ENCODE results near the gene CDO1. TPM values are rescaled to one million over a fixed set of nuclear protein-coding genes. Genes with fewer than 3 reads are reported as not detected.

Gene CDO1
- total and polyA plus RNA-seq, 2 experiments from 2014 or later, result 24.5 to 29.2 TPM

- Histone ChIP-seq H3K79me2 (replicated peaks; ENCODE audit: insufficient read depth) (peaks cover 9% of the 10 kb centered on the region; the same call in 1 of the 2 replicates), H3K4me3 (no peak overlapping the region), H3F3A (replicated peaks; ENCODE audit: low read depth) (no peaks in the 10 kb centered on the region), H3K4me1 (ENCODE audit: insufficient read depth) (peaks cover 14% of the 10 kb centered on the region), H3K27ac (ENCODE audit: low read depth) (no peak overlapping the region), H4K20me1 (replicated peaks; ENCODE audit: insufficient read depth) (0 out of 2 replicates have a peak, but pooled peaks cover 3% of the 10 kb centered on the region), H3K27me3 (ENCODE audit: insufficient read depth) (peaks cover 24% of the 10 kb centered on the region), H3K36me3 (ENCODE audit: insufficient read depth) (no peaks in the 10 kb centered on the region), H3K9me2 (ENCODE audit: insufficient read depth) (peaks cover 5% of the 10 kb centered on the region; the same call in 1 of the 2 replicates), H2AFZ (peak overlapping the region; percentile 95), H3K4me2 (no peak overlapping the region)
- TF ChIP-seq, protein P1, sequence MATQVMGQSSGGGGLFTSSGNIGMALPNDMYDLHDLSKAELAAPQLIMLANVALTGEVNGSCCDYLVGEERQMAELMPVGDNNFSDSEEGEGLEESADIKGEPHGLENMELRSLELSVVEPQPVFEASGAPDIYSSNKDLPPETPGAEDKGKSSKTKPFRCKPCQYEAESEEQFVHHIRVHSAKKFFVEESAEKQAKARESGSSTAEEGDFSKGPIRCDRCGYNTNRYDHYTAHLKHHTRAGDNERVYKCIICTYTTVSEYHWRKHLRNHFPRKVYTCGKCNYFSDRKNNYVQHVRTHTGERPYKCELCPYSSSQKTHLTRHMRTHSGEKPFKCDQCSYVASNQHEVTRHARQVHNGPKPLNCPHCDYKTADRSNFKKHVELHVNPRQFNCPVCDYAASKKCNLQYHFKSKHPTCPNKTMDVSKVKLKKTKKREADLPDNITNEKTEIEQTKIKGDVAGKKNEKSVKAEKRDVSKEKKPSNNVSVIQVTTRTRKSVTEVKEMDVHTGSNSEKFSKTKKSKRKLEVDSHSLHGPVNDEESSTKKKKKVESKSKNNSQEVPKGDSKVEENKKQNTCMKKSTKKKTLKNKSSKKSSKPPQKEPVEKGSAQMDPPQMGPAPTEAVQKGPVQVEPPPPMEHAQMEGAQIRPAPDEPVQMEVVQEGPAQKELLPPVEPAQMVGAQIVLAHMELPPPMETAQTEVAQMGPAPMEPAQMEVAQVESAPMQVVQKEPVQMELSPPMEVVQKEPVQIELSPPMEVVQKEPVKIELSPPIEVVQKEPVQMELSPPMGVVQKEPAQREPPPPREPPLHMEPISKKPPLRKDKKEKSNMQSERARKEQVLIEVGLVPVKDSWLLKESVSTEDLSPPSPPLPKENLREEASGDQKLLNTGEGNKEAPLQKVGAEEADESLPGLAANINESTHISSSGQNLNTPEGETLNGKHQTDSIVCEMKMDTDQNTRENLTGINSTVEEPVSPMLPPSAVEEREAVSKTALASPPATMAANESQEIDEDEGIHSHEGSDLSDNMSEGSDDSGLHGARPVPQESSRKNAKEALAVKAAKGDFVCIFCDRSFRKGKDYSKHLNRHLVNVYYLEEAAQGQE (IDR thresholded peaks at IDR 0.05; ENCODE audit: unreplicated experiment), result no peak
- TF ChIP-seq JUNB (IDR thresholded peaks at IDR 0.05; ENCODE audit: unreplicated experiment) (no peak), ZNF462 (CRISPR knock-in tag; IDR thresholded peaks at IDR 0.05) (no peak), CREB1 (CRISPR knock-in tag; IDR thresholded peaks at IDR 0.05; ENCODE audit: low read depth) (no peak), POLR2AphosphoS5 (IDR thresholded peaks at IDR 0.05; ENCODE audit: low read depth) (no peak), NANOG (IDR thresholded peaks at IDR 0.05; ENCODE audit: borderline replicate concordance) (no peak), ZNF331 (CRISPR knock-in tag; IDR thresholded peaks at IDR 0.05; ENCODE audit: low read depth) (no peak), EZH2 (IDR thresholded peaks at IDR 0.05; ENCODE audit: low read depth, unreplicated experiment) (no peak), STAT1 (IDR thresholded peaks at IDR 0.05; ENCODE audit: unreplicated experiment) (no peak), ZNF114 (CRISPR knock-in tag; IDR thresholded peaks at IDR 0.05) (no peak), EZH2phosphoT487 (IDR thresholded peaks at IDR 0.05; ENCODE audit: unreplicated experiment) (no peak)
- TF ChIP-seq, protein P2, sequence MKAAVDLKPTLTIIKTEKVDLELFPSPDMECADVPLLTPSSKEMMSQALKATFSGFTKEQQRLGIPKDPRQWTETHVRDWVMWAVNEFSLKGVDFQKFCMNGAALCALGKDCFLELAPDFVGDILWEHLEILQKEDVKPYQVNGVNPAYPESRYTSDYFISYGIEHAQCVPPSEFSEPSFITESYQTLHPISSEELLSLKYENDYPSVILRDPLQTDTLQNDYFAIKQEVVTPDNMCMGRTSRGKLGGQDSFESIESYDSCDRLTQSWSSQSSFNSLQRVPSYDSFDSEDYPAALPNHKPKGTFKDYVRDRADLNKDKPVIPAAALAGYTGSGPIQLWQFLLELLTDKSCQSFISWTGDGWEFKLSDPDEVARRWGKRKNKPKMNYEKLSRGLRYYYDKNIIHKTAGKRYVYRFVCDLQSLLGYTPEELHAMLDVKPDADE (IDR thresholded peaks at IDR 0.05), result no peak
- TF ChIP-seq, protein P3, sequence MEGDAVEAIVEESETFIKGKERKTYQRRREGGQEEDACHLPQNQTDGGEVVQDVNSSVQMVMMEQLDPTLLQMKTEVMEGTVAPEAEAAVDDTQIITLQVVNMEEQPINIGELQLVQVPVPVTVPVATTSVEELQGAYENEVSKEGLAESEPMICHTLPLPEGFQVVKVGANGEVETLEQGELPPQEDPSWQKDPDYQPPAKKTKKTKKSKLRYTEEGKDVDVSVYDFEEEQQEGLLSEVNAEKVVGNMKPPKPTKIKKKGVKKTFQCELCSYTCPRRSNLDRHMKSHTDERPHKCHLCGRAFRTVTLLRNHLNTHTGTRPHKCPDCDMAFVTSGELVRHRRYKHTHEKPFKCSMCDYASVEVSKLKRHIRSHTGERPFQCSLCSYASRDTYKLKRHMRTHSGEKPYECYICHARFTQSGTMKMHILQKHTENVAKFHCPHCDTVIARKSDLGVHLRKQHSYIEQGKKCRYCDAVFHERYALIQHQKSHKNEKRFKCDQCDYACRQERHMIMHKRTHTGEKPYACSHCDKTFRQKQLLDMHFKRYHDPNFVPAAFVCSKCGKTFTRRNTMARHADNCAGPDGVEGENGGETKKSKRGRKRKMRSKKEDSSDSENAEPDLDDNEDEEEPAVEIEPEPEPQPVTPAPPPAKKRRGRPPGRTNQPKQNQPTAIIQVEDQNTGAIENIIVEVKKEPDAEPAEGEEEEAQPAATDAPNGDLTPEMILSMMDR (conservative IDR thresholded peaks at IDR 0.05; ENCODE audit: low read depth in 2 of 2), result no peak
- ATAC-seq (no peak), DNase-seq (ENCODE audit: low spot score) (no peak)
- peaks cover 1% of the 10 kb centered on the region; the same call in 1 of the 3 replicates for H3K9me3 Mint-ChIP-seq
- 0 out of 2 replicates have a peak overlapping the region, but pooled peaks have one; percentile 30 for H3K27ac Mint-ChIP-seq
- peaks cover 20% of the 10 kb centered on the region for H3K27me3 Mint-ChIP-seq (ENCODE audit: insufficient read depth, low read depth, poor library complexity)
- peaks cover 28% of the 10 kb centered on the region for H3K4me1 Mint-ChIP-seq
- no peaks in the 10 kb centered on the region; the same call in 1 of the 3 replicates for H3K36me3 Mint-ChIP-seq (ENCODE audit: low read depth)
- H3K4me3 Mint-ChIP-seq, result no peak overlapping the region
Observed at GRCh38 chr5:115818821-115819220, 2.4 kb upstream of the CDO1 start.

Measured in GM23338 (cell line).